Measurements from ENCODE around the gene DGKB. TPM values are rescaled to one million over a fixed set of nuclear protein-coding genes. Genes with fewer than 3 reads are reported as not detected.

DGKB gene
- total and polyA plus RNA-seq, 8 donors, result 0.20 to 260 (median 3.2) TPM; not detected in 4

GRCh38 chr7:14822481-14822854, 80.1 kb downstream of the DGKB start:
- Histone ChIP-seq H3K27ac (no peak overlapping the region), H3K27me3 (no peaks in the 10 kb centered on the region), H3K4me1 (no peaks in the 10 kb centered on the region), H3K9me3 (no peaks in the 10 kb centered on the region), H3K4me3 (no peak overlapping the region), H3K36me3 (no peaks in the 10 kb centered on the region)
- 38 to 71% (median 58%) methylated on average over 1 of the region's 1 CpG for WGBS, 5 donors
- DNase-seq, result no peak
- intact Hi-C loops (cut with DNase I; ENCODE audit: low total_unique reads), result no loop called here
- TF ChIP-seq POLR2AphosphoS5 (IDR thresholded peaks at IDR 0.05) (no peak), CTCF (IDR thresholded peaks at IDR 0.05) (no peak), POLR2A (IDR thresholded peaks at IDR 0.05) (no peak), EP300 (IDR thresholded peaks at IDR 0.05) (no peak)

- Histone ChIP-seq H3K36me3 (no peaks in the 10 kb centered on the region), H3K27me3 (no peaks in the 10 kb centered on the region), H3K9me3 (no peaks in the 10 kb centered on the region), H3K27ac (no peak overlapping the region), H3K4me3 (no peak overlapping the region), H3K4me1 (no peaks in the 10 kb centered on the region)
- intact Hi-C loops (cut with DNase I; ENCODE audit: low total_unique reads), result no loop called here
- 67 to 78% (median 74%) methylated on average over 2 of the region's 2 CpGs for WGBS, 5 donors
- DNase-seq, result no peak
- TF ChIP-seq CTCF (IDR thresholded peaks at IDR 0.05), result no peak
- TF ChIP-seq POLR2AphosphoS5 (IDR thresholded peaks at IDR 0.05), result no peak
- TF ChIP-seq EP300 (IDR thresholded peaks at IDR 0.05), result no peak
- TF ChIP-seq POLR2A (IDR thresholded peaks at IDR 0.05), result no peak
These were observed 80.6 kb downstream of the DGKB start for GRCh38 chr7:14821757-14822480.

GRCh38 chr7:14818871-14819270, 83.7 kb downstream of the DGKB start:
- no peak overlapping the region for H3K4me3 ChIP-seq
- 29 to 57% (median 43%) methylated on average over 3 of the region's 3 CpGs for WGBS, 5 donors
- H3K27me3 ChIP-seq, result no peaks in the 10 kb centered on the region
- intact Hi-C loops (cut with DNase I; ENCODE audit: low total_unique reads), result no loop called here
- H3K27ac ChIP-seq, result no peak overlapping the region
- no peaks in the 10 kb centered on the region for H3K9me3 ChIP-seq
- no peaks in the 10 kb centered on the region for H3K36me3 ChIP-seq
- no peak for DNase-seq
- TF ChIP-seq CTCF (IDR thresholded peaks at IDR 0.05) (no peak), POLR2AphosphoS5 (IDR thresholded peaks at IDR 0.05) (no peak), POLR2A (IDR thresholded peaks at IDR 0.05) (no peak)
- peaks cover 0 to 5% (median 0%) of the 10 kb centered on the region in 4 donors for H3K4me1 ChIP-seq

- TF ChIP-seq EP300 (IDR thresholded peaks at IDR 0.05) (no peak), CTCF (IDR thresholded peaks at IDR 0.05) (no peak), POLR2A (IDR thresholded peaks at IDR 0.05) (no peak), POLR2AphosphoS5 (IDR thresholded peaks at IDR 0.05) (no peak)
- intact Hi-C loops (cut with DNase I; ENCODE audit: low total_unique reads), result no loop called here
- no peaks in the 10 kb centered on the region for H3K9me3 ChIP-seq
- H3K36me3 ChIP-seq, result no peaks in the 10 kb centered on the region
- 43 to 64% (median 51%) methylated on average over 4 of the region's 4 CpGs for WGBS, 5 donors
- H3K4me1 ChIP-seq, result peaks cover 0 to 5% (median 0%) of the 10 kb centered on the region in 4 donors
- no peak overlapping the region for H3K27ac ChIP-seq
- no peak overlapping the region for H3K4me3 ChIP-seq
- H3K27me3 ChIP-seq, result no peaks in the 10 kb centered on the region
- no peak for DNase-seq
These were observed 84.5 kb downstream of the DGKB start for GRCh38 chr7:14817829-14818614.

All from stomach (tissue), 9 donors.